Measurements from ENCODE around the gene OR10AD1. TPM values are rescaled to one million over a fixed set of nuclear protein-coding genes. Genes with fewer than 3 reads are reported as not detected.

OR10AD1 gene
- total RNA-seq, 1 experiment from 2014 or later = not detected

GRCh38 chr12:48201091-48201490 is 2.0 kb downstream of the OR10AD1 start:
- TF ChIP-seq CTCF (IDR thresholded peaks at IDR 0.05) (no peak), SIN3A (IDR thresholded peaks at IDR 0.05; ENCODE audit: borderline replicate concordance, insufficient read depth, low read depth, low read length) (no peak), TCF7L2 (IDR thresholded peaks at IDR 0.05; ENCODE audit: low read depth, low read length) (no peak), POLR2AphosphoS5 (IDR thresholded peaks at IDR 0.05; ENCODE audit: low read depth, low read length) (no peak)
- TF ChIP-seq, protein P1, sequence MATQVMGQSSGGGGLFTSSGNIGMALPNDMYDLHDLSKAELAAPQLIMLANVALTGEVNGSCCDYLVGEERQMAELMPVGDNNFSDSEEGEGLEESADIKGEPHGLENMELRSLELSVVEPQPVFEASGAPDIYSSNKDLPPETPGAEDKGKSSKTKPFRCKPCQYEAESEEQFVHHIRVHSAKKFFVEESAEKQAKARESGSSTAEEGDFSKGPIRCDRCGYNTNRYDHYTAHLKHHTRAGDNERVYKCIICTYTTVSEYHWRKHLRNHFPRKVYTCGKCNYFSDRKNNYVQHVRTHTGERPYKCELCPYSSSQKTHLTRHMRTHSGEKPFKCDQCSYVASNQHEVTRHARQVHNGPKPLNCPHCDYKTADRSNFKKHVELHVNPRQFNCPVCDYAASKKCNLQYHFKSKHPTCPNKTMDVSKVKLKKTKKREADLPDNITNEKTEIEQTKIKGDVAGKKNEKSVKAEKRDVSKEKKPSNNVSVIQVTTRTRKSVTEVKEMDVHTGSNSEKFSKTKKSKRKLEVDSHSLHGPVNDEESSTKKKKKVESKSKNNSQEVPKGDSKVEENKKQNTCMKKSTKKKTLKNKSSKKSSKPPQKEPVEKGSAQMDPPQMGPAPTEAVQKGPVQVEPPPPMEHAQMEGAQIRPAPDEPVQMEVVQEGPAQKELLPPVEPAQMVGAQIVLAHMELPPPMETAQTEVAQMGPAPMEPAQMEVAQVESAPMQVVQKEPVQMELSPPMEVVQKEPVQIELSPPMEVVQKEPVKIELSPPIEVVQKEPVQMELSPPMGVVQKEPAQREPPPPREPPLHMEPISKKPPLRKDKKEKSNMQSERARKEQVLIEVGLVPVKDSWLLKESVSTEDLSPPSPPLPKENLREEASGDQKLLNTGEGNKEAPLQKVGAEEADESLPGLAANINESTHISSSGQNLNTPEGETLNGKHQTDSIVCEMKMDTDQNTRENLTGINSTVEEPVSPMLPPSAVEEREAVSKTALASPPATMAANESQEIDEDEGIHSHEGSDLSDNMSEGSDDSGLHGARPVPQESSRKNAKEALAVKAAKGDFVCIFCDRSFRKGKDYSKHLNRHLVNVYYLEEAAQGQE (IDR thresholded peaks at IDR 0.05; ENCODE audit: insufficient read depth in 1 of 2, low read depth in 2 of 2, low read length in 1 of 2) = no peak
- Histone ChIP-seq H3K36me3 (ENCODE audit: control insufficient read depth, insufficient read depth, low read length) (no peaks in the 10 kb centered on the region), H3K27me3 (ENCODE audit: control insufficient read depth, insufficient read depth, low read length) (no peaks in the 10 kb centered on the region), H3K4me3 (ENCODE audit: low read depth in 2 of 2, low read length in 2 of 2) (no peak overlapping the region), H3K27ac (ENCODE audit: low read length) (no peak overlapping the region), H3K9me3 (ENCODE audit: control insufficient read depth, insufficient read depth, low read depth, low read length) (peaks cover 5% of the 10 kb centered on the region; the same call in 1 of the 2 replicates), H3K4me1 (ENCODE audit: control insufficient read depth, insufficient read depth, low read length) (peaks cover 19% of the 10 kb centered on the region)
- DNase-seq (ENCODE audit: low read depth, low spot score) (no peak), ATAC-seq (no peak)
- BruUV-seq (replicated peaks) = no TSS peak
- intact Hi-C loops (cut with micrococcal nuclease; ENCODE audit: unreplicated experiment) (no loop called here), in situ Hi-C loops (cut with HindIII; ENCODE audit: low pct_unique_long_range_greater_than_20kb, low sequenced_read_pairs) (no loop called here)
- POLR2A ChIA-PET = no interaction called here
- CTCF ChIA-PET = no interaction called here

DNA sequence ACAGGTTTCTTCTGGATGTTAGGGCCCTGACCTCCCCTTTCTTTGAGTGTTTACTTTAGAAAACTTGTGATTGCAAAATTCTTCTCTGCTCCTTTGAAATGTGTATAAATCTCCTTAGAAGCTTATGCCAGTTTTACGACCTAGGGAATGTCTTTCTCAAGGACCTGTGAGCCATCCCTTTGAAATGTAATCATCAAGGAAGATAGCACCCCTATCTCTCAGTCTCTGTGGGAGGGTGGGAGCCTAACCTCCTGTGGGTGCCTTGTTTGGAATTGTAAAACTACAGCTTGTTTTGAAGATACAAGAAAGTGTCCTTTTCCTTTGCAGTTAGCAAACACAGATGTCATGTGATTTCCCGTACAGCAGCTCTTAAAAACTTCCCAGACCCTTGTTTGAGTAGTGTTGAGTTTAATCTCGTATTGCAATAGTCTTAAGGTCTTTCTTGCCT is 3.3 kb downstream of the OR10AD1 start:
- Histone ChIP-seq H3K27me3 (ENCODE audit: control insufficient read depth, insufficient read depth, low read length) (peaks cover 2% of the 10 kb centered on the region; the same call in 1 of the 2 replicates), H3K4me1 (ENCODE audit: control insufficient read depth, insufficient read depth, low read length) (peaks cover 19% of the 10 kb centered on the region), H3K4me3 (ENCODE audit: low read depth in 2 of 2, low read length in 2 of 2) (no peak overlapping the region), H3K27ac (ENCODE audit: low read length) (peak overlapping the region; percentile 95; the same call in 1 of the 2 replicates), H3K36me3 (ENCODE audit: control insufficient read depth, insufficient read depth, low read length) (no peaks in the 10 kb centered on the region), H3K9me3 (ENCODE audit: control insufficient read depth, insufficient read depth, low read depth, low read length) (peaks cover 2% of the 10 kb centered on the region; the same call in 1 of the 2 replicates)
- ChIA-PET CTCF (no interaction called here), POLR2A (interaction anchor here (0.5 kb wide), 1 partner anchor 198 kb away, joined by 6 read pairs; no protein-coding TSS in a partner anchor)
- intact Hi-C loops (cut with micrococcal nuclease; ENCODE audit: unreplicated experiment) = loop anchor here (5.0 kb wide), 1 partner anchor 253 kb away; no protein-coding TSS in a partner anchor
- no peak for DNase-seq (ENCODE audit: low read depth, low spot score)
- in situ Hi-C loops (cut with HindIII; ENCODE audit: low pct_unique_long_range_greater_than_20kb, low sequenced_read_pairs) = no loop called here
- no TSS peak for BruUV-seq (replicated peaks)
- TF ChIP-seq CTCF (IDR thresholded peaks at IDR 0.05) (no peak), SIN3A (IDR thresholded peaks at IDR 0.05; ENCODE audit: borderline replicate concordance, insufficient read depth, low read depth, low read length) (no peak), POLR2AphosphoS5 (IDR thresholded peaks at IDR 0.05; ENCODE audit: low read depth, low read length) (no peak), TCF7L2 (IDR thresholded peaks at IDR 0.05; ENCODE audit: low read depth, low read length) (no peak)
- TF ChIP-seq, protein P1 (IDR thresholded peaks at IDR 0.05; ENCODE audit: insufficient read depth in 1 of 2, low read depth in 2 of 2, low read length in 1 of 2) = no peak
- ATAC-seq = no peak
